CD4-positive, alpha-beta memory T cell (primary cell): ENCODE measurements around the gene ATM. TPM values are rescaled to one million over a fixed set of nuclear protein-coding genes. Genes with fewer than 3 reads are reported as not detected.
A peak's percentile ranks its signal among the peaks of the same experiment; 100 is the strongest.
"Not testable (repeated sequence)": the region's sequence is repeated elsewhere in the genome, so short reads cannot be mapped to it uniquely, and the experiment has no call there.

Experiments
- CTCF ChIA-PET: fragments of 350-600 bp; sonication (Branson Sonifier 250); formaldehyde crosslinking; loops from one replicate; lab custom pipeline; 2021; ENCODE audit warnings: inconsistent platforms; ENCODE audit not compliant: partially characterized antibody; lab: Charles Lee
- POLR2A ChIA-PET: fragments of 350-600 bp; sonication (Branson Sonifier 250); formaldehyde crosslinking; loops from one replicate; lab custom pipeline; 2021; ENCODE audit not compliant: partially characterized antibody; lab: Charles Lee
- DNase-seq, 5 donors: peaks; one replicate each; pipeline versions ENCODE4 v3.0.0 to v3.0.0-alpha.2; 2020 to 2022; ENCODE audit warnings: mixed read lengths in 1 of 5
- H3K27ac ChIP-seq: one replicate; pipeline ENCODE4 v1.7.0; 2013; ENCODE audit warnings: low read depth, low read length
- H3K27me3 ChIP-seq: 2 replicates; pipeline ENCODE4 v1.7.0; 2013; ENCODE audit warnings: mild to moderate bottlenecking, low read length, moderate library complexity; ENCODE audit not compliant: insufficient read depth
- H3K36me3 ChIP-seq: 2 replicates; pipeline ENCODE4 v1.7.0; 2013; ENCODE audit warnings: mild to moderate bottlenecking, low read length, moderate library complexity; ENCODE audit not compliant: insufficient read depth
- H3K4me1 ChIP-seq: 2 replicates; pipeline ENCODE4 v1.7.0; 2013; ENCODE audit warnings: mild to moderate bottlenecking, low read length, moderate library complexity; ENCODE audit not compliant: insufficient read depth
- H3K4me3 ChIP-seq, 2 donors: one replicate each; pipeline ENCODE4 v1.7.0; 2013; ENCODE audit warnings: low read length in 2 of 2, mild to moderate bottlenecking in 1 of 2
- H3K9me3 ChIP-seq, 2 donors: one replicate each; pipeline ENCODE4 v1.7.0; 2013; ENCODE audit warnings: low read length in 2 of 2, control low read depth in 1 of 2; ENCODE audit not compliant: control insufficient read depth in 1 of 2
- H3K27ac Mint-ChIP-seq, 7 donors: one replicate each; pipeline ENCODE4 v1.8.0; 2020 to 2021; ENCODE audit warnings: mixed read lengths in 7 of 7, mild to moderate bottlenecking in 6 of 7, inconsistent platforms in 3 of 7, moderate library complexity in 3 of 7
- H3K27me3 Mint-ChIP-seq, 2 donors: one replicate each; pipeline ENCODE4 v1.8.0; 2020 to 2021; ENCODE audit warnings: mixed read lengths in 2 of 2
- H3K36me3 Mint-ChIP-seq, 2 donors: one replicate each; pipeline ENCODE4 v1.8.0; 2020 to 2021; ENCODE audit warnings: mixed read lengths in 2 of 2, inconsistent platforms in 1 of 2, mild to moderate bottlenecking in 1 of 2
- H3K4me1 Mint-ChIP-seq, 4 donors: one replicate each; pipeline ENCODE4 v1.8.0; 2020 to 2021; ENCODE audit warnings: mixed read lengths in 4 of 4, mild to moderate bottlenecking in 1 of 4
- H3K4me3 Mint-ChIP-seq, 8 donors: one replicate each; pipeline ENCODE4 v1.8.0; 2020 to 2021; ENCODE audit warnings: mixed read lengths in 8 of 8, mild to moderate bottlenecking in 7 of 8, moderate library complexity in 6 of 8, inconsistent platforms in 3 of 8
- H3K9me3 Mint-ChIP-seq, 8 donors: one replicate each; pipeline ENCODE4 v1.8.0; 2020 to 2021; ENCODE audit warnings: mixed read lengths in 8 of 8, mild to moderate bottlenecking in 5 of 8, inconsistent platforms in 3 of 8, moderate library complexity in 1 of 8
- intact Hi-C: fragments of 100-400 bp; cut with micrococcal nuclease; formaldehyde crosslinking; loops from one replicate; pipeline ENCODE4 v1.15.1; 2023
- polyA plus RNA-seq, 2 donors: library from polyadenylated mRNA; unstranded; fragments of 300-500 nt; fragmentation: Illumina TruSeq; gene quantifications; one replicate each; pipeline ENCODE4 v1.2.3, GENCODE V29; 2021
- total RNA-seq, 2 experiments: library from RNA; stranded (reverse); gene quantifications; one replicate each; pipeline ENCODE4 v1.2.3, GENCODE V29; 2021

The ATM gene
- total and polyA plus RNA-seq, 4 experiments from 2014 or later, result 48.6 to 555 (median 292) TPM

GRCh38 chr11:108370315-108370714 lies 147.4 kb downstream of the ATM start:
- intact Hi-C loops, result no loop called here
- H3K4me1 ChIP-seq, result no peaks in the 10 kb centered on the region
- ChIA-PET CTCF (no interaction called here), POLR2A (no interaction called here)
- no peaks in the 10 kb centered on the region for H3K9me3 ChIP-seq
- no peak for DNase-seq
- H3K36me3 ChIP-seq, result peaks cover 4% of the 10 kb centered on the region
- no peak overlapping the region for H3K27ac ChIP-seq
- H3K9me3 Mint-ChIP-seq, result peaks cover 0 to 18% (median 8%) of the 10 kb centered on the region in 8 donors
- H3K27ac Mint-ChIP-seq, result no peak overlapping the region
- no peak overlapping the region for H3K4me3 Mint-ChIP-seq
- no peak overlapping the region for H3K4me3 ChIP-seq
- H3K27me3 ChIP-seq, result no peaks in the 10 kb centered on the region
- no peaks in the 10 kb centered on the region for H3K4me1 Mint-ChIP-seq
- H3K27me3 Mint-ChIP-seq, result no peaks in the 10 kb centered on the region
- H3K36me3 Mint-ChIP-seq, result peaks cover 44 to 48% of the 10 kb centered on the region in 2 donors

- H3K27ac ChIP-seq, result no peak overlapping the region
- ChIA-PET POLR2A (no interaction called here), CTCF (no interaction called here)
- DNase-seq, result no peak
- no peak overlapping the region for H3K4me3 ChIP-seq
- no peaks in the 10 kb centered on the region for H3K4me1 ChIP-seq
- no peaks in the 10 kb centered on the region for H3K27me3 ChIP-seq
- Mint-ChIP-seq H3K36me3 (peaks cover 39 to 44% of the 10 kb centered on the region in 2 donors), H3K27ac (peak overlapping the region in 1 of 7 donors; percentile 37), H3K4me1 (no peaks in the 10 kb centered on the region), H3K27me3 (no peaks in the 10 kb centered on the region), H3K4me3 (no peak overlapping the region), H3K9me3 (peaks cover 0 to 23% (median 8%) of the 10 kb centered on the region in 8 donors)
- no peaks in the 10 kb centered on the region for H3K36me3 ChIP-seq
- intact Hi-C loops, result no loop called here
- no peaks in the 10 kb centered on the region for H3K9me3 ChIP-seq
Measured at GRCh38 chr11:108370990-108371389, 148.1 kb downstream of the ATM start.

GRCh38 chr11:108373505-108373904 lies 150.6 kb downstream of the ATM start:
- peaks cover 24% of the 10 kb centered on the region in 2 donors for H3K36me3 Mint-ChIP-seq
- H3K4me1 ChIP-seq, H3K36me3 ChIP-seq, DNase-seq, H3K27me3 ChIP-seq, H3K27ac Mint-ChIP-seq, CTCF ChIA-PET, H3K27ac ChIP-seq, H3K27me3 Mint-ChIP-seq, H3K4me1 Mint-ChIP-seq, H3K9me3 ChIP-seq, H3K4me3 Mint-ChIP-seq, intact Hi-C loops, H3K4me3 ChIP-seq: not testable (repeated sequence)
- peaks cover 0 to 23% (median 9%) of the 10 kb centered on the region in 8 donors for H3K9me3 Mint-ChIP-seq
- POLR2A ChIA-PET, result interaction anchor here (0.7 kb wide), 1 partner anchor 165 kb away, joined by 6 read pairs; no protein-coding TSS in a partner anchor

- POLR2A ChIA-PET, result no interaction called here
- H3K4me1 Mint-ChIP-seq, result no peaks in the 10 kb centered on the region
- H3K36me3 Mint-ChIP-seq, result no peaks in the 10 kb centered on the region
- no peaks in the 10 kb centered on the region for H3K27me3 ChIP-seq
- H3K27ac ChIP-seq, result no peak overlapping the region
- intact Hi-C loops, result no loop called here
- CTCF ChIA-PET, result no interaction called here
- H3K4me1 ChIP-seq, result no peaks in the 10 kb centered on the region
- DNase-seq, result no peak
- H3K4me3 ChIP-seq, result no peak overlapping the region
- no peaks in the 10 kb centered on the region for H3K27me3 Mint-ChIP-seq
- H3K9me3 ChIP-seq, result no peaks in the 10 kb centered on the region
- no peak overlapping the region for H3K4me3 Mint-ChIP-seq
- H3K27ac Mint-ChIP-seq, result no peak overlapping the region
- H3K36me3 ChIP-seq, result no peaks in the 10 kb centered on the region
- H3K9me3 Mint-ChIP-seq, result no peaks in the 10 kb centered on the region
Measured at GRCh38 chr11:108388576-108388975, 165.7 kb downstream of the ATM start.

- H3K27ac Mint-ChIP-seq, result no peak overlapping the region
- H3K4me1 Mint-ChIP-seq, result no peaks in the 10 kb centered on the region
- no peaks in the 10 kb centered on the region for H3K9me3 Mint-ChIP-seq
- ChIA-PET POLR2A (no interaction called here), CTCF (no interaction called here)
- Histone ChIP-seq H3K27me3 (no peaks in the 10 kb centered on the region), H3K27ac (no peak overlapping the region), H3K9me3 (no peaks in the 10 kb centered on the region), H3K4me3 (no peak overlapping the region), H3K4me1 (no peaks in the 10 kb centered on the region), H3K36me3 (no peaks in the 10 kb centered on the region)
- H3K4me3 Mint-ChIP-seq, result no peak overlapping the region
- no peak for DNase-seq
- intact Hi-C loops, result no loop called here
- H3K27me3 Mint-ChIP-seq, result no peaks in the 10 kb centered on the region
- no peaks in the 10 kb centered on the region for H3K36me3 Mint-ChIP-seq
Measured at GRCh38 chr11:108392353-108392752, 169.5 kb downstream of the ATM start.

GRCh38 chr11:108393046-108393445 lies 170.2 kb downstream of the ATM start:
- Histone ChIP-seq H3K27ac (no peak overlapping the region), H3K9me3 (no peaks in the 10 kb centered on the region), H3K4me3 (no peak overlapping the region), H3K4me1 (no peaks in the 10 kb centered on the region), H3K36me3 (no peaks in the 10 kb centered on the region), H3K27me3 (no peaks in the 10 kb centered on the region)
- no peaks in the 10 kb centered on the region for H3K27me3 Mint-ChIP-seq
- H3K36me3 Mint-ChIP-seq, result no peaks in the 10 kb centered on the region
- CTCF ChIA-PET, result no interaction called here
- H3K4me1 Mint-ChIP-seq, result no peaks in the 10 kb centered on the region
- intact Hi-C loops, result no loop called here
- no peaks in the 10 kb centered on the region for H3K9me3 Mint-ChIP-seq
- H3K27ac Mint-ChIP-seq, result no peak overlapping the region
- POLR2A ChIA-PET, result no interaction called here
- no peak overlapping the region for H3K4me3 Mint-ChIP-seq
- DNase-seq, result no peak

GRCh38 chr11:108394744-108395284 lies 171.9 kb downstream of the ATM start:
- ChIA-PET CTCF (no interaction called here), POLR2A (no interaction called here)
- no peak for DNase-seq
- Mint-ChIP-seq H3K27ac (no peak overlapping the region), H3K4me3 (no peak overlapping the region), H3K27me3 (no peaks in the 10 kb centered on the region), H3K36me3 (no peaks in the 10 kb centered on the region), H3K9me3 (no peaks in the 10 kb centered on the region), H3K4me1 (no peaks in the 10 kb centered on the region)
- no peaks in the 10 kb centered on the region for H3K4me1 ChIP-seq
- no peaks in the 10 kb centered on the region for H3K27me3 ChIP-seq
- no peaks in the 10 kb centered on the region for H3K9me3 ChIP-seq
- no peak overlapping the region for H3K27ac ChIP-seq
- H3K36me3 ChIP-seq, result no peaks in the 10 kb centered on the region
- no peak overlapping the region for H3K4me3 ChIP-seq
- intact Hi-C loops, result no loop called here

- intact Hi-C loops, H3K4me1 ChIP-seq, H3K27ac Mint-ChIP-seq, H3K9me3 ChIP-seq, CTCF ChIA-PET, POLR2A ChIA-PET, H3K27me3 Mint-ChIP-seq, H3K4me3 Mint-ChIP-seq, H3K4me3 ChIP-seq, H3K27ac ChIP-seq, H3K36me3 Mint-ChIP-seq, DNase-seq, H3K36me3 ChIP-seq, H3K27me3 ChIP-seq, H3K4me1 Mint-ChIP-seq, H3K9me3 Mint-ChIP-seq: not testable (repeated sequence)
Measured at GRCh38 chr11:108396672-108397071, 173.8 kb downstream of the ATM start.
